ENCODE data around the gene CIITA.

Gene CIITA

GRCh38 chr16:10937068-10937859 is 60.3 kb downstream of the CIITA start:
- no peak for TF ChIP-seq CTCF (conservative IDR thresholded peaks at IDR 0.05)
- no peak overlapping the region for H3K27ac ChIP-seq

GRCh38 chr16:10938321-10938720 is 61.3 kb downstream of the CIITA start:
- no peak for TF ChIP-seq CTCF (conservative IDR thresholded peaks at IDR 0.05)
- no peak overlapping the region for H3K27ac ChIP-seq

- TF ChIP-seq CTCF (conservative IDR thresholded peaks at IDR 0.05) = no peak
- H3K27ac ChIP-seq = no peak overlapping the region
Measured at GRCh38 chr16:10938796-10939648, 62.0 kb downstream of the CIITA start.

GRCh38 chr16:10939649-10940234 is 62.7 kb downstream of the CIITA start:
- H3K27ac ChIP-seq = no peak overlapping the region
- TF ChIP-seq CTCF (conservative IDR thresholded peaks at IDR 0.05) = no peak

GRCh38 chr16:10940501-10941079 is 63.6 kb downstream of the CIITA start:
- peak overlapping the region; percentile 55; the same call in 1 of the 2 replicates for H3K27ac ChIP-seq
- TF ChIP-seq CTCF (conservative IDR thresholded peaks at IDR 0.05) = no peak

GRCh38 chr16:10941127-10941933 is 64.3 kb downstream of the CIITA start:
- H3K27ac ChIP-seq = peak overlapping the region; percentile 55; the same call in 1 of the 2 replicates
- TF ChIP-seq CTCF (conservative IDR thresholded peaks at IDR 0.05) = no peak

GRCh38 chr16:10941935-10942351 is 64.9 kb downstream of the CIITA start:
- peak overlapping the region; percentile 55 for H3K27ac ChIP-seq

All from VCaP (cell line).